BLaER1 (cell line): Measurements from ENCODE around the gene AGXT.

Source experiments
- H3K27ac ChIP-seq: shearing (Covaris generic); formaldehyde crosslinking; 2 replicates; pipeline ENCODE4 v1.8.1; 2022
- H3K27me3 ChIP-seq: shearing (Covaris generic); formaldehyde crosslinking; 2 replicates; pipeline ENCODE4 v1.8.1; 2022
- H3K36me3 ChIP-seq: shearing (Covaris generic); formaldehyde crosslinking; 2 replicates; pipeline ENCODE4 v1.8.1; 2022
- H3K4me1 ChIP-seq: shearing (Covaris generic); formaldehyde crosslinking; 2 replicates; pipeline ENCODE4 v1.8.1; 2022
- H3K4me2 ChIP-seq: shearing (Covaris generic); formaldehyde crosslinking; 2 replicates; pipeline ENCODE4 v1.8.1; 2022
- H3K4me3 ChIP-seq: shearing (Covaris generic); formaldehyde crosslinking; 2 replicates; pipeline ENCODE4 v1.8.1; 2022
- H3K9ac ChIP-seq: shearing (Covaris generic); formaldehyde crosslinking; 2 replicates; pipeline ENCODE4 v1.8.1; 2022
- H3K9me3 ChIP-seq: shearing (Covaris generic); formaldehyde crosslinking; 2 replicates; pipeline ENCODE4 v1.8.1; 2022
- H4K20me1 ChIP-seq: shearing (Covaris generic); formaldehyde crosslinking; 2 replicates; pipeline ENCODE4 v1.8.1; 2022
- Cebpa-rat ChIP-seq: shearing (Covaris generic); IDR thresholded peaks from 2 replicates; pipeline ENCODE4 v1.8.1; 2022

Gene AGXT

DNA sequence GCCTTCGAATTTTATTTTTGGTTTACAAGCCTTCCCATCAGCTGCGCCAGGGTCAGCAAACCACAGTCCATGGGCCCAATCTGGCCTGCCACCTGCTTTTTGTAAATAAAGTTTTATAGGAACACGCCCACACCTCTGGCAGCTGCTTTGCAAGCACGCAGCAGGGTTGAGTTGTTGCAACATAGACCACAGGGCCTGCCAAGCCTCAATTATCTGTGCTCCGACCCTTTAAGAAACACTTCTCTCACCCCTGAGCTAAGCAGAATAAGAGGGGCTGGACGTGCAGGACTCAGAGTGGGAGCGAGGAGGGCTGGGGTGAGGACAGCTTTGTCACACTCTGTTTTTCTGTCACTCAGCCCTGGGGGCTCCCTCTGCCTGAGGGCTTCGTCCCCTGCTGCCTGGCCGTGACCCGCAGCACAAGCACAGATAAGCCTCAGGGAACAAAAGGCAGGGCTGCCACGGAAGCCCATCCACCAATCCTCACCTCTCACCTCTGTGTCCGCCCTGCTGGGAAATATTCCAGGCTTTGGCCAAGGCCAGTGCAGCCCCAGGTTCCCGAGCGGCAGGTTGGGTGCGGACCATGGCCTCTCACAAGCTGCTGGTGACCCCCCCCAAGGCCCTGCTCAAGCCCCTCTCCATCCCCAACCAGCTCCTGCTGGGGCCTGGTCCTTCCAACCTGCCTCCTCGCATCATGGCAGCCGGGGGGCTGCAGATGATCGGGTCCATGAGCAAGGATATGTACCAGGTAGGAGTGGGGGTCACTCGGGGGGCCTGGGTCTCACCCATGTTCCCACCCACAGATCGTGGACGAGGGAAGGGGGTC, at the start of gene AGXT:
Gene AGXT, plus strand, starts transcription at position 539 of the 823 bp plus-strand sequence. Its CDS starts 42 bp downstream, at position 581.
- no peak within 1 kb of the TSS for H3K27ac ChIP-seq
- no peak within 1 kb of the TSS for H3K9ac ChIP-seq
- peaks cover 2% of the 10 kb centered on the region for H3K4me1 ChIP-seq
- H3K4me2 ChIP-seq = no peak within 1 kb of the TSS
- H3K36me3 ChIP-seq = no peaks in the 10 kb centered on the region
- H3K9me3 ChIP-seq = no peaks in the 10 kb centered on the region
- no peaks in the 10 kb centered on the region for H4K20me1 ChIP-seq
- H3K4me3 ChIP-seq = no peak within 1 kb of the TSS
- H3K27me3 ChIP-seq = no peaks in the 10 kb centered on the region
- no peak for TF ChIP-seq Cebpa-rat

DNA sequence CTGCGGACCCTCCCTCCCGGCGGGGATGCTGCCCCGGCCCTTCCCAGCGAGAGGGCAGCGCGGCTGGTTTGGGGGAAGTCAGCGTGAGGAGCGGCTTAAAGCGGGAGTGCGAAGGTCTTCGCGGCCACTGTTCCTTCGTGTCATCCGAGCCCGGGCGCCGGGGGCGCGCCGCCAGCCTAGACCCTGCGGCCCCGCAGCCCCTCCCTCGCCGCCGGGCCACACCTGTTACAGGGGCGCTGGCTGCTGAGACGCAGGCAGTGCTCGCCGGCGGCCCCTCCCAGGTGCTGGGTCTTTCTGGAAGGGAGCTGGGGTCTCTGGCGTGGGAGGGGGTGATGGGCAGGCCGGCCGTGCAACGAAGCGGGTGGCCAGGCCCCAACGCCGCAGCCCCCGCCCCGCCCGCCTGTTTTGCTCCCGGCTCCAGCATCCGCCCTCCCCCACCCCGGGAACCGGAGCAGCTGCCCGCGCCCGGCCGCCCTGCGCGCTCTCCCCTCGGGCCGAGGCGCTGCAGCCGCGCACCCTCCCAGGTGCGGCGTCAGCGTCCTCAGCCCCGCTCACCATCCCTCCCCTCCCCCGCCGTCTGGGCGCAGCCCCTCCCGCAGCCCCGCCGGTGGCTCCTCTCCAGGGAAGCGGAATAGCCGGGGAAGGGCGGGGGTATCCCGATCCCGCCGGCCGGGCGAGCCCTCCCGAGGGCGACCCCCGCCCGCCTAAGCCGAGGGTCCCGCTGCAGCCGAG, 49.3 kb upstream of the AGXT start:
- H3K9ac ChIP-seq = no peak overlapping the region
- H4K20me1 ChIP-seq = peaks cover 36% of the 10 kb centered on the region
- peaks cover 83% of the 10 kb centered on the region for H3K27me3 ChIP-seq
- H3K27ac ChIP-seq = no peak overlapping the region
- no peaks in the 10 kb centered on the region for H3K36me3 ChIP-seq
- peaks cover 19% of the 10 kb centered on the region for H3K4me1 ChIP-seq
- TF ChIP-seq Cebpa-rat = no peak
- peak overlapping the region; percentile 65 for H3K4me2 ChIP-seq
- H3K4me3 ChIP-seq = peak overlapping the region; percentile 53; the same call in 1 of the 2 replicates
- H3K9me3 ChIP-seq = peaks cover 29% of the 10 kb centered on the region

DNA sequence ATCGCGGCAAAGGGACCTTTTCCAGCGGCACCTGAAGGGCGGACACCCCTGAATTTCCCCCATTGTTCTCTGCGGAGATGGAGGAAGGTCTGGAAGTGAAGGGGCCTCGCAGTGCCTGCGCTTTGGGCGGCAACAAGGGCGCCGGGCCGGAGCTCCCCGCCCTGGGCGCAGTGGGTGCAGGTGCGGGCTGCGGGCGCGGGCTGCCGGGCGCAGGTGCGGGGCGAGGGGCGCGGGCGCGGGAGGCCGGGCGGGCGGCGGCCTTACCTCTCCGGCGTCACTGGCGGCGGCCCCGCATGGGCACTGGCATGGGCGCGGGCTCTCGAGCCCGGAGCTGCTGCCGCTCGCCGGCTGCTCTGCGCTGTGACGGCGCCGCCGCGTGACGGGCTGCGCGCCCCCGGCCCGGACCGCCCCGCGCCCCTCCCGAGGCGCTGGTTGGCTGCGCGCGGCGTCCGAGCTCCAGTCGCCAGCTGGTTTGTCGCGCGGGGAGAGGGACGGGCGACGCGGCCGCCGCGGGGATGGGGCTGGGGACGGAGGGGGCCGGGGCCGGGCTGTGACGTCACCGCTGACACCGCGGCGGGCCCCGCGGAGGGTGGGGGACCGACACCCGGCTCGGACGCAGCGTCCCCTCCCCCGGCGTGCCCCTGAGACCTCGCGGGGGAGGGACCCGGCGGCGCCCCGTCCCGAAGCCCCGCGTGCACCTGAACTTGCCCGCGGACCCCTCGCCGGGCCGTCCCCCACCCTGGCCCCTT, 48.6 kb upstream of the AGXT start, which contains the start of gene KIF1A:
Gene KIF1A, minus strand, starts transcription at position 362 of the 749 bp plus-strand sequence. CDS start 22,467 bp downstream, outside the sequence.
- H3K4me2 ChIP-seq = peak within 1 kb of the TSS; percentile 65
- no peak for TF ChIP-seq Cebpa-rat
- peaks cover 85% of the 10 kb centered on the region for H3K27me3 ChIP-seq
- H3K9me3 ChIP-seq = peaks cover 22% of the 10 kb centered on the region
- H3K9ac ChIP-seq = no peak within 1 kb of the TSS
- H3K27ac ChIP-seq = no peak within 1 kb of the TSS
- H3K4me1 ChIP-seq = peaks cover 19% of the 10 kb centered on the region
- peaks cover 36% of the 10 kb centered on the region for H4K20me1 ChIP-seq
- no peaks in the 10 kb centered on the region for H3K36me3 ChIP-seq
- peak within 1 kb of the TSS; percentile 53 for H3K4me3 ChIP-seq

DNA sequence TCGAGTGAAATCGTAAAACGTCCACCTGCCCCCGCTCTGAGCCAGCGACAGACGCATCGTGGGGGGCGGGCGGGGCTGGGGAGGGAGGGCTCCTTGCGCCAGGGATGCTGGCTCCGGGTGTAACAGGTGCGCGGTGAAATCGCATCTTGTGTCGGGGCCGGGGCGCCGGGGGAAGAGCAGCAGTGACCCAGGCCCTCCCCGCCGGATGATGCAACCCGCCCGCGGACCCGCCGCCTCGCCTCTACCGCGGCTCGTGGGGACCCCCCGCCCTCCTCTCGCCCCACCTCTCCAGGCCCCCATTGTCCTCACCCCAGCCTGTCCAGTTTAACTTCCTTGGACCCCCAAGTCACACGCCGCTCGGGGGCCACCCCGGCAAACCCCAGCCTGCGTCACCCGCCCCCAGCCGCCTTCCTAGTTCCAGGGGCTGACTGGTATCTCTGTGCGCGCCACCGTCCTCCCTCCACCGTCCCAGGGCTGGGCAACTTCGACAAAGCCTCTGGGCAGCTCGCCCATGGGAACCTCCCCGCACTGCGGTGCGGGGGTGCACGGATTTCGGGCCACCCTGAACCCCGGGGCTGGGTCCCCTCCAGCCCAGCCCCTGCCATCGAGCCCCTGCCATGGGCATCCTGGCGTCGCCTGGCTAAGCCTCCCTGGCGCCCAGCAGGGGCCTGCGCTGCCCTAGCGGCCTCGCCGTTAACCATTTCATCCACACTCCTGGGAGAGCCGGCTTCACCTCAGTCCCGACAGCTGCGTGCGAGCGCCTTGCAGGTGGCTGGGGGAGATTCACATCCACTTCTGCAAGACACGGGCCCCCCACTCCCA, 47.8 kb upstream of the AGXT start:
- Histone ChIP-seq H3K4me3 (peak overlapping the region; percentile 53), H3K4me1 (peaks cover 19% of the 10 kb centered on the region), H3K27me3 (peaks cover 85% of the 10 kb centered on the region), H3K9me3 (peaks cover 20% of the 10 kb centered on the region), H4K20me1 (peaks cover 36% of the 10 kb centered on the region), H3K36me3 (no peaks in the 10 kb centered on the region), H3K27ac (no peak overlapping the region), H3K9ac (no peak overlapping the region), H3K4me2 (peak overlapping the region; percentile 65)
- TF ChIP-seq Cebpa-rat = no peak

DNA sequence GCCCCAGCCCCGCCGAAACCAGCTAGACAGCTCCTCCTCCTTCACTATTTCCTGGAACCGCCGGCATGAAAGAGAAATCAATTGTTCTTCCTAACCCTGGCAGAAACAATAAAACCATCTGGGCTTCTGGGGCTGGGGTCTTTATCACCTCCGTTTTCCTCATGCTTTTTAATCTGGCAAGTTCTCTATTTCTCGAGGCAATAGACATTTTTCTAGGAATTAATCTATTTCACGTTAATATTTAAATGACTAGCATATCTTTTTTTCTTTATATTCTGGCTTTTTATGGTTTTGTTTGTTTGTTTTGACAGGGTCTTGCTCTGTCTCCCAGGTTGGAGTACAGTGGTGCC, 47.2 kb upstream of the AGXT start:
- Histone ChIP-seq H3K27me3 (peaks cover 82% of the 10 kb centered on the region), H3K27ac (no peak overlapping the region), H3K4me3 (peak overlapping the region; percentile 53)

DNA sequence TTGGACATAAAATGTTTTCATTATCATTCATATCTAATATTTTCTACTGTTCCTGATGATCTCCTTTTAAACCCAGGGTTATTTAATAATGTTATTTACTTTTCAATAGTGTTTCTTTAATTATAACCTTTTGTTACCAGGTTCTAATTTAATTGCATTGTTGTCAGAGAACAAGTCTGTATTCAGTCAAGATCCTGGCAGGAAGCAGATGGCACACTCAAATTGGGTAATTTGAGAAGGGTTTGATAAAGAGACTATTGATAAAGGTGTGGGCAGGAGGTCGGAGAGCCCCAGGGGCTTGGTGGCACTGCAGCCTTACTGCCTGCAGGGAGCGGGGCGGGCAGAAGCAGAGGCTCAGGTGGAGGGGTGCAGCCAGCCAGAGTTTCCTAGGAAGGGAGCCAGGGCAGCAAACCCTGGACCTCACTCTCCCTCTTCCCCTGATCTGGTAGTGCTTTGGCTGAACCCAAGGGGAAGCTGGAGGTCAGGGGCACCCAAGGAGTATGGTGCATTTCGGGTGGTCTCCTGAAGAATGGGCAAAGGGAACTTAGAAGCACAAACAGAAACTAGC, 46.3 kb upstream of the AGXT start:
- peaks cover 34% of the 10 kb centered on the region for H4K20me1 ChIP-seq
- no peaks in the 10 kb centered on the region for H3K36me3 ChIP-seq
- peaks cover 20% of the 10 kb centered on the region for H3K9me3 ChIP-seq
- peaks cover 19% of the 10 kb centered on the region for H3K4me1 ChIP-seq
- H3K27me3 ChIP-seq = peaks cover 73% of the 10 kb centered on the region
- H3K9ac ChIP-seq = no peak overlapping the region
- H3K4me3 ChIP-seq = no peak overlapping the region
- no peak overlapping the region for H3K4me2 ChIP-seq
- no peak overlapping the region for H3K27ac ChIP-seq
- TF ChIP-seq Cebpa-rat = no peak

More for the DNA sequence above, 47.2 kb upstream of the AGXT start:
- Histone ChIP-seq H3K4me1 (peaks cover 19% of the 10 kb centered on the region), H3K4me2 (peak overlapping the region; percentile 65), H4K20me1 (peaks cover 36% of the 10 kb centered on the region), H3K36me3 (no peaks in the 10 kb centered on the region), H3K9me3 (peaks cover 20% of the 10 kb centered on the region), H3K9ac (no peak overlapping the region)
- TF ChIP-seq Cebpa-rat = no peak

DNA sequence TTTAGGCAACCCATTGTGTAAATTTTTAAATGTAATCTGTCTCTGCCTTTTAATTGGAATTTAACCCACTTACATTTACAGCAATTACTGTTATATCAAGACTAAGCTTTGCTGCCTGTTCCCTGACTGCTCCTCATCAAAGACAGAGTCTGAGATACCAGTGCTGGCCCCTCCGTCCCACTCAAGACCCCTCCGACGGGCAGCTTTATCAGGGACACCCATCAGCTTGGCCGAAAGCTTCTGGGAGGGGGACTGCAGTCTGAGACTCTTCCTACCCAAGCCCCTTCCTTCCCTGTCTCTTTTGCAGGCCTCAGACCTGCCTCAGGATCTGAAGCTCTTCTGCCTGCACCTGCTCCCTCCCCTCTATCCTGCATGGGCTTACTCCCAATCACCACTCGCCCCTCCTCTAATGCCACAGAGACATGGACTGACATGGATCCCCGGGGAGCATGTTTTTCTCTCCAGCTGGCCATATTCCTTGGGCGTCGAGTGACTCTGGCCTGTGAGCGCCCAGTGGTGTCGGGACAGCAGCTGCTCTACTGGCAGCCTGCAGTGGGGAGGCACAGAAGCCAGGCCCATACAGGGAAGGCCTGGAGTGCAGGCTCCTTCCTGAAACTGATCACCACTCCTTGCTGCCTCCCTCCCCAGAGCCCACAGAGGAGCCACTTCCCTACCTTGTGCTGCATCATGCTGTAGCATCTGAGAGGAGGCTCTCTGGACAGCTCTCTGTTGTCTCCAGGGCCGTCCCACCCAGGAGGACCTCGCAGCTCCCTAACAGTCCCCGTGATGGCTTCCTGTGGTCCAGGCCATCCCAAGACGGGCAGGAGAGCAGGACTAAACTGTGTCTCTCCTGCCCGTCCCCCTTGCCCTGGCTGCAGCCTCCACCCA, 44.9 kb upstream of the AGXT start:
- H3K27me3 ChIP-seq = peaks cover 60% of the 10 kb centered on the region
- no peak overlapping the region for H3K9ac ChIP-seq
- H3K4me2 ChIP-seq = no peak overlapping the region
- no peak overlapping the region for H3K27ac ChIP-seq
- peaks cover 20% of the 10 kb centered on the region for H3K9me3 ChIP-seq
- peaks cover 20% of the 10 kb centered on the region for H4K20me1 ChIP-seq
- no peak overlapping the region for H3K4me3 ChIP-seq
- no peak for TF ChIP-seq Cebpa-rat
- peaks cover 19% of the 10 kb centered on the region for H3K4me1 ChIP-seq
- no peaks in the 10 kb centered on the region for H3K36me3 ChIP-seq

DNA sequence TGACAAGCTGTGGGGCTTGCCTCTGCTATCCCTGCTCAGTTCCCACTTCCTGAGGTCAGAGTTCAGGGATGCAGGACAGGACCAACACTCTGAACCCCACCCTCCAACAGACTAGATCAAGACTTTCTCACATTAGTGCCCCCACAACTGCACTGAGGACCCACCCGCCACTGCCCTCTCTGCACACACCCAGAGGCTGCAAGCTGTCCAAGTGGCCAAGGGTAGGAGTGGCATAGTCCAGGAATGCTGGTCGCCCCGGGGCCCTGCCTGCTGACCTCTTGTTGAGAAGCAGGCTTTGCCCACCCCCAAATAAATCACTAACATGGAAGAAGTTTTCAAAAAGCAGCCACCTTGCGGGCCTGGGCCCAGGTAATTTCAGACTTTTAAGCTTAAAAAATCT, 43.1 kb upstream of the AGXT start:
- no peak overlapping the region for H3K4me2 ChIP-seq
- peaks cover 45% of the 10 kb centered on the region for H3K27me3 ChIP-seq
- H3K36me3 ChIP-seq = no peaks in the 10 kb centered on the region
- peaks cover 14% of the 10 kb centered on the region for H4K20me1 ChIP-seq
- TF ChIP-seq Cebpa-rat = no peak
- H3K4me3 ChIP-seq = no peak overlapping the region
- H3K4me1 ChIP-seq = peaks cover 13% of the 10 kb centered on the region
- no peak overlapping the region for H3K9ac ChIP-seq
- peaks cover 20% of the 10 kb centered on the region for H3K9me3 ChIP-seq
- no peak overlapping the region for H3K27ac ChIP-seq
